IPS-18c (cell line): Measurements from ENCODE around the gene SRMS.

ENCODE experiments used
- H3K4me3 ChIP-seq: 2 replicates; pipeline ENCODE4 v1.7.0; 2013; ENCODE audit warnings: low read depth, mild to moderate bottlenecking, low read length, moderate library complexity; ENCODE audit not compliant: insufficient read depth
- H3K9me3 ChIP-seq: one replicate; pipeline ENCODE4 v1.6.1; 2013; ENCODE audit warnings: mild to moderate bottlenecking, low read length, moderate library complexity; ENCODE audit not compliant: control insufficient read depth, insufficient read depth

SRMS gene, protein sequence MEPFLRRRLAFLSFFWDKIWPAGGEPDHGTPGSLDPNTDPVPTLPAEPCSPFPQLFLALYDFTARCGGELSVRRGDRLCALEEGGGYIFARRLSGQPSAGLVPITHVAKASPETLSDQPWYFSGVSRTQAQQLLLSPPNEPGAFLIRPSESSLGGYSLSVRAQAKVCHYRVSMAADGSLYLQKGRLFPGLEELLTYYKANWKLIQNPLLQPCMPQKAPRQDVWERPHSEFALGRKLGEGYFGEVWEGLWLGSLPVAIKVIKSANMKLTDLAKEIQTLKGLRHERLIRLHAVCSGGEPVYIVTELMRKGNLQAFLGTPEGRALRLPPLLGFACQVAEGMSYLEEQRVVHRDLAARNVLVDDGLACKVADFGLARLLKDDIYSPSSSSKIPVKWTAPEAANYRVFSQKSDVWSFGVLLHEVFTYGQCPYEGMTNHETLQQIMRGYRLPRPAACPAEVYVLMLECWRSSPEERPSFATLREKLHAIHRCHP

DNA sequence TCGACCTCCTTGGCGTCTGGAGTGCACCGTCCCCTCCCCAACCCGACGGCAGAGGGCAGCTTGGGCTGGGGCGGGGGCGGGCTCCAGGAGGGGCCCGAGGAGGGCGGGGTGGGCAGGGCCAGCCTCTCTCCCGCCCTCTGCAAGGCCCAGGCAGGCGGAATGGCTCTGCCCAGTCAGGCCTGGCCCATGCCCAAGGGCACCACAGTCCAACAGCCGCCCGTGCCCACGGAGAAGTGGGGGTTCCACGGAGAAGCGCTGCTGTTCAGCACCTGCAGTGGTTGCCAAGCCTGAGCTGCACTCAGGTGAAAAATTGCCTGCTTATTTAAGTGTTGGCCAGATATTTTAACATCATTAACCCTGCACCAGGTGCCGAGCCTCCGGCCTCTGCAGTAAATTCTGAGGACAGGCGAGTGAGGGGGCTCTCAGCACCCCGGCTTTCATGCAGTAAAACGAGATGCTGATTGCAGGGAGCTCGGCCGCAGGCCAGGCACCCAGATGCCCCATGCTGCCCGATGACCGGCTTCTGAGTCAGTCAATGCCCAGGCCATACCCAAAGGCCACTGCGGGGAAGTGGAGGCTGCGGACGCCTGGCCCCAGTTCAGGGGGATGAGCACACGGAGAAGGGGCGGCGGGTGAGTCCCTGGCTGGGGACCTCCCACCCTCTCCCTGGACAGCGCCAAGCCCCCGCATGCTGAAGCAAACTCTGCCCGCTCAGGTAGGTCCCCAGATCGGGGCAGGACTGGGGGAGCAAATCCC, at the start of gene SRMS:
Gene SRMS (minus strand): TSS at position 25 of the 756 bp plus-strand sequence. CDS start 286 bp downstream, outside the sequence.
- no peak within 1 kb of the TSS for H3K4me3 ChIP-seq

DNA sequence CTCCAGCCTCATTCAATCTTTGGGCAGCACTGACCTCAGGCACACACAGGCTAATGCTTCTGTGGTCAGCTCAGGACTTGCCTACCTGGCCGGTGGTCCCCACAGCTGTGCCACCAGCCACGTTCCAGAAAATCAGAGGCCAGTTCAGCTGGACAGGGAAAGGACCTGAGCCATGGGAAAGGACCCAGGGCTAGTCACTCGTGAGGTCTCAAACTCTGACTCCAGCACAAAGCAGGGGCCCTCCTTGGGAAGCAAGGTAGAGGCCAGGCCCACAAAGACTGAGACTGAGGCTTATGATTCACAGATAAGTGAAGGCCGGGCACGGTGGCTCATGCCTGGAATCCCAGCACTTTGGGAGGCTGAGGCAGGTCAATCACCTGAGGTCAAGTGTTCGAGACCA, 48.9 kb upstream of the SRMS start:
- Histone ChIP-seq H3K4me3 (no peak overlapping the region), H3K9me3 (no peaks in the 10 kb centered on the region)

More for the DNA sequence above, at the start of gene SRMS:
- H3K9me3 ChIP-seq = no peaks in the 10 kb centered on the region

GRCh38 chr20:63595416-63596127, 48.0 kb upstream of the SRMS start:
- H3K9me3 ChIP-seq = no peaks in the 10 kb centered on the region
- H3K4me3 ChIP-seq = no peak overlapping the region; the same call in 1 of the 2 replicates

DNA sequence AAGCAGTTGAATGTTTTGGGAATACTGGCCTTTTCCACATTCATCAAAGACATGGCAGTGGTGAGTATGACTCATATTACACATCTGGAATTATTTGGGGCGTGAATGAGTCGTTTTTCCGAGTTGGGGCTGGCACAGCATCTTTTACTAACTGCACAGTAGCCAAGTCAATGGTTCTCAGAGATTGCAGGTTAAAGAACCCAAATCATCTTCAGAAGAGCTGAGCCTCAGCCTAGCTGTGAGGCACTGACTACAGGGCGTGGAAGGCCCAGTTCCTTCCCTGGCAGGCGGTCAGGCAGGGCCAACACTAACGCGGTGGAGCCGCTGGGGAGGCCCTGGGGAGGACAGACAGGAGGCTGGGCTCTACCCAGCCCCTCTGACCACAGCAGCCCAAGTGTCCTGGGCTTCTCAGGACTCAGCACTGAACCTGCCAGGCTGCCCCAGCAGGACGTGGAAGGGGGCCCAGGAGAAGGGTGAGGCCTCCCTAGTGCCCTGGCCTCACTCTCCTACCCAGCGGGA, 46.6 kb upstream of the SRMS start:
- no peak overlapping the region for H3K4me3 ChIP-seq

DNA sequence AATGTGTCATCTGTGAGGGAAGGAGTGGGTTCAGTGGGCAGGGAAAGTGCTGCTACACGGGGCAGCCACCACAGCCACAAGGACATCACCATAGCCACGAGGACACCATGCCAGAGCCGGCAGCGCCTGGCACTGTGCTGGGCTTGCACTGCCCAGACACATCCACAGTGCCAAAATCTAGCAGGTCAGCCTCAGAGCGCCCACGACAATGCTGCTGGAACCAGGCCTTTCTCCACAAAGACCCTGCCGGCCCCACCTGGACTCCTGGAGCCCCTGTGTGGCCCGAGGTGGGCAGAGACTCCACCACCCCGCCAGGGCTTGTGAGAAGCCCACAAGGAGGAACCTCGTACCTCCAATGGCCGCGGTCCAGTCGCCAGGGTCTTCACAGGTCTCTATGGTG, 45.1 kb upstream of the SRMS start:
- Histone ChIP-seq H3K9me3 (no peaks in the 10 kb centered on the region), H3K4me3 (no peak overlapping the region)

More for the DNA sequence above, 46.6 kb upstream of the SRMS start:
- no peaks in the 10 kb centered on the region for H3K9me3 ChIP-seq

DNA sequence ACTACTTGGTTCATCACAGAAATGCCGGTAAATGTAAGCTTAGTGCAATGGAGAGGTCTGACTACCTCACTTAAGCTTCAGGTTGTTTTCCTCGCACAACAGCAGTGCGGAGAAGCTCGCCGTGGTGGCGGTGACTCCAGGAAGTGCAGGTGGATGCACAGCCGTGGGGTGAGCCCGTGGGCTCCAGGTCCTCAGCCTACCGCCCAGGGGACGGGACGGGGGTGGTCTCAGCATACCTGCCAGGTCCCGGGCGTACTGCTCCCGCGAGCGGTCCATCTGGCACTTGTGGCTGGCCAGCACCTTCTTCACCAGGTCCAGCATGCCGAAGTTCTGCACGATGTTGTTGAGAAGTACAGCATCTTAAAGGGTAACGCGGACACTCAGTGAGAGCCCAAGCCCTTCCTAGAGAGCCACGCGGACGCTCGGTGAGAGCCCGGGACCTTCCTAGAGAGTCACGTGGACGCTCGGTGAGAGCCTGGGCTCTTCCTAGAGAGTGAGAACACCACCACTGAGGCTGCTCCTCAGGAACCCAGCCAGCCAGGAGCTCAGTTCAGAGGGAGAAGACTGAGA, 44.3 kb upstream of the SRMS start:
- Histone ChIP-seq H3K9me3 (no peaks in the 10 kb centered on the region), H3K4me3 (no peak overlapping the region)

DNA sequence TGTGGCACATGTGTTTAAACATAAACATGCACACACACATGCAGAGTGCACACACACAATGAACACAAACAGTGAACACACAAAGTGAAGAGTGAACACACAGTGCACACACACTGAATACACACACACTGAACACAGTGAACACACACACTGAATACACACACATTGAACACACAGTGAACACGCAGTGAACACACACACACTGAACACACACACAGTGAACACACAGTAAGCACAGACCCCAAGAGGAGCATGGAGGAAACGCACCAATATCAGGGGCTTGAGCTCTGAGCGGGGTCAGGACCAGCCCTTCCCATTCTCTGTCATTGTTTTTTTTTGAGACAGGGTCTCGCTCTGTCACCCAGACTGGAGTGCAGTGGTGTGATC, 43.6 kb upstream of the SRMS start:
- H3K9me3 ChIP-seq = no peaks in the 10 kb centered on the region
- H3K4me3 ChIP-seq = no peak overlapping the region

DNA sequence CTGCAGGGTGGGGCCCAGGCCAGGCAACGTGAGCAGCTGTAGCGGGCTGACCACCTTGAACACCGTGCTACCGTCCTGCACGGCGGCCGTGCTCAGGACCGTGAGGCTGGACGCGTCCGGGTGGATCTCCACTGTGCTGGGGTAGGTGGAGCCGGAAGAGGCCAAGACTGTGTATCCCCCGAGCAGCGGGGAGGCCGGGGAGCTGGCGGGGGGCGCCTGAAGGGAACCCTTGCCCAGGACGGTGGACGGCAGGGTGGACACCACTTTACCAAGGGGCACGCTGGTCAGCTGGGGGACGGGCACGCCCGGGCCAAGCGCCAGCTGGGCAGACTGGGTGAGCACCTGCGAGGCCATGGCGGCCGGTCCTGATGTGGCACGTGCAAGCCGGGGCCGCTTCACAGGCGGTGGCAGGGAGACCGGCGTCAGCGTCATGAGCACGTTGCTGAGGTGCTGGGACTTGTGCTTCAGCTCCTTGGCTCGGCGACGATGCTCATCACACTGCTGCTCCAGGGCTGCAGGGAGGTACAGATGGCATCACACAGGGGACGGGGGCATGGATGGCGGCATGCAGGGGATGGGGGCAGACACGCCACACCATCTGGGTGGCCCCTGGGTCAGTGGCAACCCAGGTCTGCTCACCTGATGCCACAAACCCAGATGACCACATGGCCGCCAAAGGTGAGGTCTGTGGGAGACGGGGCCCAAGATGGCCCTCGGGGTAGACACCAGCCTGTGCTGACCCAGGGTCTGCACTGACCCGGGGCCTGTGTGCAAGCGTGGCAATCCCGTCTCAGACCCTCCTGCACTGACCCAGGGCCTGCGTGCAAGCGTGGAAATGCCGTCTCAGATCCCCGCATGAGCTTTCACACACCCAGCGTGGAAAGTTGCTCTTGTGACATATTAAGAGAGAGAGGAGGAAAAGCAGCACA, 42.9 kb upstream of the SRMS start:
- Histone ChIP-seq H3K9me3 (no peaks in the 10 kb centered on the region), H3K4me3 (no peak overlapping the region)

DNA sequence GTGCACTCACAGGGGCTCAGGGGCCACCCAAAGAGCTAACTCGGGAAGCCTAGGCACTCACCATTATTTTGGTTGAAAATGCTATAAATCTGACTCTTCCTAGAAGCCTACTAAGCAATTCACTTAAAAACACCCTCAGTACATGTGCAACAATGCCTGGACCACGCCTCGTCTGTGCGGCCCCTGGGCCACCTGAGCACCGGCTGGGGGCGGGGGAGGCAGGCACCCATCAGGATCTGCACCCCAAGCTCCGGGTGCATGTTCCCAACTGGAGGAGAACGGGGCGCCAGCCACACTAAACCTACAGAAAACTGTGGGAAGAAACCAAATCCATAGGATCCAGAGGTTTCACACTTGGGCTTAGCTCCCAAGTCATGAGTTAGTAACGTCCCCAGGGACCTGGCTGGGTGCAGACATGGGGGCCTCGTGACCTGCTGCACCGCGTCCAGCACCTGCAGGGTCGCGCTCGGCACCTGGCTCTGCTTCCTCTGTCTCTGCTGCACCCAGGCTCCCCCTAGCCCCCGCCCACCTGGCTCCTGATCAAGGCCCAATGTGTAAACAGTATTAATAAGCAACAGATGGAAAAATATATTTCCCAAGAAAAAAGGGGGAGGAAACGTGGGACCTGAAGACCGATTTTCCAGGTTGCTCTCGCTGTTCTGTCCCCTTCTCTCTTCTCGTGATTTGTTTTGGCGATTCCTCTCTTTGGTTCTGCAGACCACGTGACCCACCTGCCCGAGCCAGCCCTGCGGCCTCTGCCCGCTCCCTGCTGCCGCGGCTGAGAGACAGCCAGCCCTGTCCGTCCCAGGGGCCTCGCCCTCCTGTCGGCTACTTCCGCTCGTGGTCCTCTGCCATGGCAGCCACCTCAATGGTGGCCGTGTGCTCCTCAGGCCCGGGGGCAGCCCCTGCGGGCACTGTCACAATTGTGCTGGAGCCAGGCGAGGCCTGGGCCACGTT, 42.0 kb upstream of the SRMS start:
- no peak overlapping the region for H3K4me3 ChIP-seq
- no peaks in the 10 kb centered on the region for H3K9me3 ChIP-seq

DNA sequence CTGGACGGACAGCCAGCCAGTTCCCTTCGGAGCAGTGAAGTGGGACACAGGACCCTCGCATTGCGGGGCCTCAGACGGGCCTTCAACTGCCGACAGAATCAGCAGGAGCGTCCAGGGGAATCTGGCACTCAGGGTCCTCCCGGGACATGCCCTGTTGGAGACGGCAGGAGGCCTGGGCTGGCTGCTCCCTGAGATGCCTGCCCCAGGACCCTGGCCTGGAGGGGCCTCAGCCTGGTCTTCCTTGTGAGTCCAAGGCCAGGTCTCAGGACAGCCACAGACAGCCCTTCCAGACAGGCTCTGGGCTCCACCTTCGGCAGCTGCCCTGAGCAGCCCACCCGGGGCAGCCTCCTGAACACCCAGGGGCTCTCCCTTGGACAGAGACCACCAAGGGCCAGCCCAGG, 41.1 kb upstream of the SRMS start:
- no peaks in the 10 kb centered on the region for H3K9me3 ChIP-seq
- H3K4me3 ChIP-seq = no peak overlapping the region

DNA sequence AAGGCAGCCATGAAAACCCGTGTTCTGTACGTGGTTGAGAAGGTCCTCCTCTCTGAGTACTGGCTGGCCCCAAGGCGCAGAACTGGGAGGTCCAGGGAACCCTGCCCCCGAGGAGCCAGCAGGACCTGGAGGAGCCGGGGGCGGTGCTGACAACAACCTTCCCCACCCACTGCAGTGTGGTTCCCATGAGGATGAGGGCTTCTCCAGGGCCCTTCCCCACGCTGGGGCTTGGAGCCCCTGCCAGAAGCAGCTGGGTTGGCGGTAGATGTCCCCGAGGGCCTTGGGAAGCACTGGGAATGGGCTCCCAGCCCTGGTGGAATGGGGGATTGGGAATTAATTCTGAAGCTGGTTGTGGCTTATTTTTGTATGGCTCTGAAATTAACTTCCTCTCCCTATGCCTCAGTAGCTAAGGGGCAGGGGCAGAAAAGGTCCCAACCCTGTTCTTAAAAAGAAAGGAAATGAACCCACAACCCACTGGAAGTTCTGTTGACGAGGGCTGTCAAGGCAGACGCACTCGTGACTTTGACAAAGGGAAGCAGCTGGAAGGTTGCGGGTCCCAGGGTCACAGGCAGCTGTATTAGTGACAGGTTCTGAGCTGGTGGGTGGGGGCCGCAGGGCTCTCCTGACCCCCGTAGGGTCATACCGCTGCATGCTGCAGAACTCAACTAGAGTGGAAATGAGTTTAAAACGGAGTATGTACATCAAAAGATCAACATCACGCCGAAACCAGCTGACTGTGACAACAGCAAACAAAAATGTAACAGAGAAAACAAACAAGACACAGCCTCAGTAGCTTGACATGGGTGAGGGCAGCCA, 40.4 kb upstream of the SRMS start:
- H3K9me3 ChIP-seq = no peaks in the 10 kb centered on the region
- no peak overlapping the region for H3K4me3 ChIP-seq

- no peak overlapping the region for H3K4me3 ChIP-seq
- H3K9me3 ChIP-seq = no peaks in the 10 kb centered on the region
Measured at GRCh38 chr20:63587256-63587655, 39.7 kb upstream of the SRMS start.

GRCh38 chr20:63586797-63587196, 39.2 kb upstream of the SRMS start:
- Histone ChIP-seq H3K4me3 (no peak overlapping the region), H3K9me3 (no peaks in the 10 kb centered on the region)
